ENCODE data around the gene XYLT1.

The XYLT1 gene

GRCh38 chr16:17469741-17470181 is 999 bp downstream of the XYLT1 start:
- H3K27me3 ChIP-seq (ENCODE audit: insufficient read depth, low read length, poor library complexity, severe bottlenecking): no peaks in the 10 kb centered on the region
- peak overlapping the region; percentile 94 for H3K9ac ChIP-seq (ENCODE audit: low read depth, low read length, poor library complexity, severe bottlenecking)
- TF ChIP-seq EZH2phosphoT487 (IDR thresholded peaks at IDR 0.05; ENCODE audit: borderline replicate concordance): no peak
- TF ChIP-seq CTCF (conservative IDR thresholded peaks at IDR 0.05; ENCODE audit: low read length): no peak
- H3K9me3 ChIP-seq (ENCODE audit: insufficient read depth, low read depth, low read length): no peaks in the 10 kb centered on the region
- peak overlapping the region; percentile 93 for H3K4me2 ChIP-seq (ENCODE audit: low read depth, low read length, poor library complexity, severe bottlenecking)
- peaks cover 59% of the 10 kb centered on the region for H3K4me1 ChIP-seq (ENCODE audit: insufficient read depth, low read length, poor library complexity, severe bottlenecking)
- peaks cover 10% of the 10 kb centered on the region; the same call in 1 of the 2 replicates for H3K36me3 ChIP-seq (ENCODE audit: insufficient read depth, low read length)
- H4K20me1 ChIP-seq (ENCODE audit: insufficient read depth, low read length, poor library complexity, severe bottlenecking): peaks cover 46% of the 10 kb centered on the region
- H3K79me2 ChIP-seq (ENCODE audit: insufficient read depth, low read length): peaks cover 56% of the 10 kb centered on the region
- no peaks in the 10 kb centered on the region for H3K9me2 ChIP-seq (replicated peaks; ENCODE audit: low read depth, low read length)
- peak overlapping the region; percentile 84 for H3K4me3 ChIP-seq (ENCODE audit: low read length, poor library complexity, severe bottlenecking)
- H3F3A ChIP-seq (ENCODE audit: low read depth): peaks cover 22% of the 10 kb centered on the region
- no peak overlapping the region for H2AFZ ChIP-seq (ENCODE audit: low read length)

- TF ChIP-seq EZH2phosphoT487 (IDR thresholded peaks at IDR 0.05; ENCODE audit: borderline replicate concordance) (no peak), CTCF (conservative IDR thresholded peaks at IDR 0.05; ENCODE audit: low read length) (no peak)
Observed at GRCh38 chr16:17469011-17469740, 1.6 kb downstream of the XYLT1 start.

GRCh38 chr16:17468611-17469010 is 2.1 kb downstream of the XYLT1 start:
- Histone ChIP-seq H3K9me2 (replicated peaks; ENCODE audit: low read depth, low read length) (no peaks in the 10 kb centered on the region), H3K4me1 (ENCODE audit: insufficient read depth, low read length, poor library complexity, severe bottlenecking) (peaks cover 61% of the 10 kb centered on the region), H3K27me3 (ENCODE audit: insufficient read depth, low read length, poor library complexity, severe bottlenecking) (no peaks in the 10 kb centered on the region), H3K79me2 (ENCODE audit: insufficient read depth, low read length) (peaks cover 67% of the 10 kb centered on the region), H3K9me3 (ENCODE audit: insufficient read depth, low read depth, low read length) (no peaks in the 10 kb centered on the region), H3K4me2 (ENCODE audit: low read depth, low read length, poor library complexity, severe bottlenecking) (peak overlapping the region; percentile 93), H4K20me1 (ENCODE audit: insufficient read depth, low read length, poor library complexity, severe bottlenecking) (peaks cover 49% of the 10 kb centered on the region), H2AFZ (ENCODE audit: low read length) (no peak overlapping the region), H3F3A (ENCODE audit: low read depth) (peaks cover 13% of the 10 kb centered on the region), H3K4me3 (ENCODE audit: low read length, poor library complexity, severe bottlenecking) (peak overlapping the region; percentile 84), H3K9ac (ENCODE audit: low read depth, low read length, poor library complexity, severe bottlenecking) (peak overlapping the region; percentile 94), H3K36me3 (ENCODE audit: insufficient read depth, low read length) (peaks cover 10% of the 10 kb centered on the region; the same call in 1 of the 2 replicates)
- TF ChIP-seq EZH2phosphoT487 (IDR thresholded peaks at IDR 0.05; ENCODE audit: borderline replicate concordance) (no peak), CTCF (conservative IDR thresholded peaks at IDR 0.05; ENCODE audit: low read length) (no peak)

More at GRCh38 chr16:17469011-17469740, 1.6 kb downstream of the XYLT1 start:
- peaks cover 46% of the 10 kb centered on the region for H4K20me1 ChIP-seq (ENCODE audit: insufficient read depth, low read length, poor library complexity, severe bottlenecking)
- peaks cover 16% of the 10 kb centered on the region for H3F3A ChIP-seq (ENCODE audit: low read depth)
- peak overlapping the region; percentile 84 for H3K4me3 ChIP-seq (ENCODE audit: low read length, poor library complexity, severe bottlenecking)
- H3K9me2 ChIP-seq (replicated peaks; ENCODE audit: low read depth, low read length): no peaks in the 10 kb centered on the region
- peak overlapping the region; percentile 93 for H3K4me2 ChIP-seq (ENCODE audit: low read depth, low read length, poor library complexity, severe bottlenecking)
- no peaks in the 10 kb centered on the region for H3K27me3 ChIP-seq (ENCODE audit: insufficient read depth, low read length, poor library complexity, severe bottlenecking)
- H3K9me3 ChIP-seq (ENCODE audit: insufficient read depth, low read depth, low read length): no peaks in the 10 kb centered on the region
- H3K9ac ChIP-seq (ENCODE audit: low read depth, low read length, poor library complexity, severe bottlenecking): peak overlapping the region; percentile 94
- H2AFZ ChIP-seq (ENCODE audit: low read length): no peak overlapping the region
- H3K79me2 ChIP-seq (ENCODE audit: insufficient read depth, low read length): peaks cover 62% of the 10 kb centered on the region
- peaks cover 58% of the 10 kb centered on the region for H3K4me1 ChIP-seq (ENCODE audit: insufficient read depth, low read length, poor library complexity, severe bottlenecking)
- H3K36me3 ChIP-seq (ENCODE audit: insufficient read depth, low read length): peaks cover 10% of the 10 kb centered on the region; the same call in 1 of the 2 replicates

Data from Loucy (cell line).